Measurements from ENCODE around the gene RPP25L.
"Not testable (repeated sequence)": the region's sequence is repeated elsewhere in the genome, so short reads cannot be mapped to it uniquely, and the experiment has no call there.

Gene RPP25L

GRCh38 chr9:34611811-34612787 is at the start of gene RPP25L:
TSS of gene RPP25L (minus strand) at chr9:34612097. CDS start at chr9:34611296, 801 bp downstream.
- peak; percentile 85 for DNase-seq

GRCh38 chr9:34659592-34660253 is 47.8 kb upstream of the RPP25L start:
- no peak for DNase-seq

GRCh38 chr9:34658461-34658860 is 46.6 kb upstream of the RPP25L start:
- DNase-seq, result no peak

GRCh38 chr9:34656992-34657391 is 45.1 kb upstream of the RPP25L start:
- DNase-seq, result no peak

- no peak for DNase-seq
Observed at GRCh38 chr9:34655394-34655793, 43.5 kb upstream of the RPP25L start.

GRCh38 chr9:34654323-34655051 is 42.6 kb upstream of the RPP25L start:
- no peak for DNase-seq

GRCh38 chr9:34653151-34654072 is 41.5 kb upstream of the RPP25L start:
- no peak for DNase-seq

GRCh38 chr9:34652602-34653000 is 40.7 kb upstream of the RPP25L start:
- no peak for DNase-seq

- peak; percentile 62 for DNase-seq
Observed at GRCh38 chr9:34651876-34652601, 40.1 kb upstream of the RPP25L start, which contains the start of gene IL11RA. TSS of gene IL11RA (plus strand) at chr9:34652185. CDS start at chr9:34655218, 3,033 bp downstream.

- DNase-seq, result no peak
Observed at GRCh38 chr9:34651321-34651720, 39.4 kb upstream of the RPP25L start.

GRCh38 chr9:34650816-34651215 is 38.9 kb upstream of the RPP25L start:
- DNase-seq, result no peak

- no peak for DNase-seq
Observed at GRCh38 chr9:34648673-34649072, 36.8 kb upstream of the RPP25L start.

GRCh38 chr9:34647651-34648050 is 35.8 kb upstream of the RPP25L start:
- no peak for DNase-seq

GRCh38 chr9:34647084-34647403 is 35.1 kb upstream of the RPP25L start:
- no peak for DNase-seq

- peak; percentile 98 for DNase-seq
Observed at GRCh38 chr9:34646211-34647083, 34.5 kb upstream of the RPP25L start, which contains the start of gene GALT. TSS of gene GALT (plus strand) at chr9:34646675. CDS start at chr9:34646705, 30 bp downstream.

GRCh38 chr9:34644766-34645314 is 32.9 kb upstream of the RPP25L start:
- DNase-seq, result no peak

- no peak for DNase-seq
Observed at GRCh38 chr9:34642679-34643078, 30.8 kb upstream of the RPP25L start.

GRCh38 chr9:34639322-34639721 is 27.4 kb upstream of the RPP25L start:
- not testable (repeated sequence) for DNase-seq

- DNase-seq, result no peak
Observed at GRCh38 chr9:34638138-34638445, 26.2 kb upstream of the RPP25L start.
